GM23338 (cell line): ENCODE results near the gene HOXB3. TPM values are rescaled to one million over a fixed set of nuclear protein-coding genes. Genes with fewer than 3 reads are reported as not detected.
A peak's percentile ranks its signal among the peaks of the same experiment; 100 is the strongest.

Experiments
- ATAC-seq: fragments of 200-7000 bp; cut with Tn5 transposase; 3 replicates; pipeline ENCODE4 v1.9.1; 2020
- DNase-seq: peaks from one replicate; pipeline ENCODE4 v3.0.0-alpha.2; 2015; ENCODE audit warnings: low spot score
- H2AFZ ChIP-seq: fragments of 200-600 bp; sonication (generic); 2 replicates; pipeline ENCODE4 v1.8.0; 2016; ENCODE audit warnings: antibody characterized with exemption, mild to moderate bottlenecking, moderate library complexity
- H3F3A ChIP-seq: fragments of 200-600 bp; sonication (generic); replicated peaks from 2 replicates; pipeline ENCODE4 v1.8.0; 2017; ENCODE audit warnings: antibody characterized with exemption, mixed run types, low read depth
- H3K27ac ChIP-seq: fragments of 200-600 bp; sonication (generic); 2 replicates; pipeline ENCODE4 v1.6.1; 2016; ENCODE audit warnings: low read depth
- H3K27me3 ChIP-seq: fragments of 200-600 bp; sonication (generic); 2 replicates; pipeline ENCODE4 v1.8.0; 2016; ENCODE audit warnings: mild to moderate bottlenecking, mixed run types, moderate library complexity; ENCODE audit not compliant: insufficient read depth
- H3K36me3 ChIP-seq: fragments of 200-600 bp; sonication (generic); 2 replicates; pipeline ENCODE4 v1.8.0; 2016; ENCODE audit warnings: mild to moderate bottlenecking; ENCODE audit not compliant: insufficient read depth
- H3K4me1 ChIP-seq: fragments of 200-600 bp; sonication (generic); 2 replicates; pipeline ENCODE4 v1.8.0; 2016; ENCODE audit warnings: mild to moderate bottlenecking, moderate library complexity; ENCODE audit not compliant: insufficient read depth
- H3K4me2 ChIP-seq: fragments of 200-600 bp; sonication (generic); 2 replicates; pipeline ENCODE4 v1.7.1; 2017; ENCODE audit warnings: mixed run types
- H3K4me3 ChIP-seq: fragments of 200-600 bp; sonication (generic); 2 replicates; pipeline ENCODE4 v1.6.1; 2016; ENCODE audit warnings: mixed run types
- H3K79me2 ChIP-seq: fragments of 200-600 bp; sonication (generic); replicated peaks from 2 replicates; pipeline ENCODE4 v1.8.0; 2017; ENCODE audit warnings: mild to moderate bottlenecking; ENCODE audit not compliant: insufficient read depth
- H3K9me2 ChIP-seq: fragments of 200-600 bp; sonication (generic); 2 replicates; pipeline ENCODE4 v1.8.0; 2017; ENCODE audit not compliant: insufficient read depth
- H4K20me1 ChIP-seq: fragments of 200-600 bp; sonication (generic); replicated peaks from 2 replicates; pipeline ENCODE4 v1.8.0; 2017; ENCODE audit warnings: mild to moderate bottlenecking; ENCODE audit not compliant: insufficient read depth
- H3K27ac Mint-ChIP-seq: 2 replicates; pipeline ENCODE4 v1.8.0; 2020; ENCODE audit warnings: inconsistent platforms, mild to moderate bottlenecking, moderate library complexity, mixed read lengths
- H3K27me3 Mint-ChIP-seq: 3 replicates; pipeline ENCODE4 v1.8.0; 2022; ENCODE audit warnings: low read depth, mild to moderate bottlenecking, moderate library complexity, mixed read lengths, inconsistent platforms; ENCODE audit not compliant: insufficient read depth, poor library complexity
- H3K36me3 Mint-ChIP-seq: 3 replicates; pipeline ENCODE4 v1.8.0; 2021; ENCODE audit warnings: low read depth, mild to moderate bottlenecking, inconsistent platforms, moderate library complexity, mixed read lengths
- H3K4me1 Mint-ChIP-seq: 3 replicates; pipeline ENCODE4 v1.8.0; 2020; ENCODE audit warnings: mild to moderate bottlenecking, inconsistent platforms, mixed read lengths
- H3K4me3 Mint-ChIP-seq: 3 replicates; pipeline ENCODE4 v1.8.0; 2021; ENCODE audit warnings: moderate library complexity, mild to moderate bottlenecking, inconsistent platforms, mixed read lengths
- H3K9me3 Mint-ChIP-seq: 3 replicates; pipeline ENCODE4 v1.8.0; 2020; ENCODE audit warnings: moderate library complexity, mild to moderate bottlenecking, inconsistent platforms, mixed read lengths
- CREB1 ChIP-seq: fragments of 250-450 bp; sonication (Bioruptor Pico); IDR thresholded peaks from 2 replicates; pipeline ENCODE4 v1.5.0; 2020; ENCODE audit warnings: low read depth, mild to moderate bottlenecking, moderate library complexity
- EZH2 ChIP-seq: fragments of 200-600 bp; sonication (generic); IDR thresholded peaks from one replicate; pipeline ENCODE4 v1.8.0; 2017; ENCODE audit warnings: antibody characterized with exemption, mild to moderate bottlenecking, low read depth; ENCODE audit not compliant: unreplicated experiment
- EZH2phosphoT487 ChIP-seq: fragments of 200-600 bp; sonication (generic); IDR thresholded peaks from one replicate; pipeline ENCODE4 v1.8.1; 2018; ENCODE audit warnings: antibody characterized with exemption; ENCODE audit not compliant: unreplicated experiment
- JUNB ChIP-seq: IDR thresholded peaks from one replicate; pipeline ENCODE4 v1.6.1; 2016; ENCODE audit warnings: antibody characterized with exemption; ENCODE audit not compliant: unreplicated experiment
- ZNF114 ChIP-seq: fragments of 250-450 bp; sonication (Bioruptor Pico); IDR thresholded peaks from 2 replicates; pipeline ENCODE4 v1.5.0; 2020; ENCODE audit warnings: mild to moderate bottlenecking, moderate library complexity
- ZNF331 ChIP-seq: fragments of 250-450 bp; sonication (Bioruptor Pico); IDR thresholded peaks from 2 replicates; pipeline ENCODE4 v1.5.0; 2020; ENCODE audit warnings: low read depth, mild to moderate bottlenecking, moderate library complexity
- polyA plus RNA-seq: library from polyadenylated mRNA; unstranded; fragments of >200 nt; fragmentation: Nextera tagmentation; extraction: Ambion mirVana; gene quantifications from 2 replicates; pipeline ENCODE4 v1.2.1, GENCODE V29; 2016
- total RNA-seq: library from RNA; depleted of rRNA; stranded (reverse); fragments of >200 nt; shearing (Covaris generic); gene quantifications from 2 replicates; pipeline ENCODE4 v1.2.3, GENCODE V29; 2014
- TF ChIP-seq, protein P1 (sequence below), 2 experiments: fragments of 200-600 bp in 1 of 2; sonication (generic) in 1 of 2; conservative IDR thresholded peaks; 2 replicates each; pipeline versions ENCODE4 v1.5.1 to v1.6.1; 2016 to 2017; ENCODE audit warnings: antibody characterized with exemption in 2 of 2, low read depth in 2 of 2, mild to moderate bottlenecking in 2 of 2, moderate library complexity in 1 of 2
- TF ChIP-seq, protein P2 (sequence below): fragments of 250-450 bp; sonication (Bioruptor Pico); IDR thresholded peaks from 2 replicates; pipeline ENCODE4 v1.5.0; 2020; ENCODE audit warnings: mild to moderate bottlenecking, moderate library complexity
- TF ChIP-seq, protein P3 (sequence below): IDR thresholded peaks from 2 replicates; pipeline ENCODE4 v1.6.1; 2016; ENCODE audit warnings: antibody characterized with exemption

The HOXB3 gene
- total and polyA plus RNA-seq, 2 experiments from 2014 or later: 0.17 TPM; not detected in 1

DNA sequence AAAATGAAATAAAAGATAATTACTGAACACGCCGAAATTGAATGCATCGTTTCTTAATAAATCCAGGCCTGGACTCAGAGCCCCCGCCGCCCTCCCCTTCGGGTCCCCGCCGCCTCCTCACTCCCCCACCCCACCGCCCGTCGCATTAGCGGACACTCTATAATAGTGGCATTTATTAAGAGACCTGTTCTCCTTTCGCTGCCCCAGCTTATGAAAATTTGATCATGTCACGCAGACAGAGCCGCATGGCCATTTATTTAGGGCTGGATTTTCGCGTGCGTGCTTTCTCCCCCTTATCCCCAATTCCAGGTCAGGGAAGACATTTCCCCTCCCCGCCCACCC, 38.9 kb downstream of the HOXB3 start:
- H3K79me2 ChIP-seq: no peaks in the 10 kb centered on the region
- no peak for ATAC-seq
- H3K36me3 ChIP-seq: no peaks in the 10 kb centered on the region
- DNase-seq: no peak
- peak; percentile 38 for TF ChIP-seq EZH2
- TF ChIP-seq, protein P1, sequence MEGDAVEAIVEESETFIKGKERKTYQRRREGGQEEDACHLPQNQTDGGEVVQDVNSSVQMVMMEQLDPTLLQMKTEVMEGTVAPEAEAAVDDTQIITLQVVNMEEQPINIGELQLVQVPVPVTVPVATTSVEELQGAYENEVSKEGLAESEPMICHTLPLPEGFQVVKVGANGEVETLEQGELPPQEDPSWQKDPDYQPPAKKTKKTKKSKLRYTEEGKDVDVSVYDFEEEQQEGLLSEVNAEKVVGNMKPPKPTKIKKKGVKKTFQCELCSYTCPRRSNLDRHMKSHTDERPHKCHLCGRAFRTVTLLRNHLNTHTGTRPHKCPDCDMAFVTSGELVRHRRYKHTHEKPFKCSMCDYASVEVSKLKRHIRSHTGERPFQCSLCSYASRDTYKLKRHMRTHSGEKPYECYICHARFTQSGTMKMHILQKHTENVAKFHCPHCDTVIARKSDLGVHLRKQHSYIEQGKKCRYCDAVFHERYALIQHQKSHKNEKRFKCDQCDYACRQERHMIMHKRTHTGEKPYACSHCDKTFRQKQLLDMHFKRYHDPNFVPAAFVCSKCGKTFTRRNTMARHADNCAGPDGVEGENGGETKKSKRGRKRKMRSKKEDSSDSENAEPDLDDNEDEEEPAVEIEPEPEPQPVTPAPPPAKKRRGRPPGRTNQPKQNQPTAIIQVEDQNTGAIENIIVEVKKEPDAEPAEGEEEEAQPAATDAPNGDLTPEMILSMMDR (conservative IDR thresholded peaks at IDR 0.05; ENCODE audit: low read depth in 2 of 2): no peak
- H3K4me3 ChIP-seq: peak overlapping the region; percentile 43
- Mint-ChIP-seq H3K27me3 (peaks cover 99% of the 10 kb centered on the region), H3K36me3 (no peaks in the 10 kb centered on the region), H3K9me3 (no peaks in the 10 kb centered on the region; the same call in 2 of the 3 replicates), H3K27ac (no peak overlapping the region), H3K4me1 (peaks cover 57% of the 10 kb centered on the region), H3K4me3 (no peak overlapping the region; the same call in 2 of the 3 replicates)
- peaks cover 77% of the 10 kb centered on the region for H3K4me1 ChIP-seq
- peaks cover 21% of the 10 kb centered on the region for H4K20me1 ChIP-seq
- H3K27me3 ChIP-seq: peaks cover 100% of the 10 kb centered on the region
- no peaks in the 10 kb centered on the region for H3K9me2 ChIP-seq
- no peak overlapping the region for H2AFZ ChIP-seq
- H3K4me2 ChIP-seq: peak overlapping the region; percentile 67
- H3K27ac ChIP-seq: no peak overlapping the region
- peaks cover 27% of the 10 kb centered on the region for H3F3A ChIP-seq

DNA sequence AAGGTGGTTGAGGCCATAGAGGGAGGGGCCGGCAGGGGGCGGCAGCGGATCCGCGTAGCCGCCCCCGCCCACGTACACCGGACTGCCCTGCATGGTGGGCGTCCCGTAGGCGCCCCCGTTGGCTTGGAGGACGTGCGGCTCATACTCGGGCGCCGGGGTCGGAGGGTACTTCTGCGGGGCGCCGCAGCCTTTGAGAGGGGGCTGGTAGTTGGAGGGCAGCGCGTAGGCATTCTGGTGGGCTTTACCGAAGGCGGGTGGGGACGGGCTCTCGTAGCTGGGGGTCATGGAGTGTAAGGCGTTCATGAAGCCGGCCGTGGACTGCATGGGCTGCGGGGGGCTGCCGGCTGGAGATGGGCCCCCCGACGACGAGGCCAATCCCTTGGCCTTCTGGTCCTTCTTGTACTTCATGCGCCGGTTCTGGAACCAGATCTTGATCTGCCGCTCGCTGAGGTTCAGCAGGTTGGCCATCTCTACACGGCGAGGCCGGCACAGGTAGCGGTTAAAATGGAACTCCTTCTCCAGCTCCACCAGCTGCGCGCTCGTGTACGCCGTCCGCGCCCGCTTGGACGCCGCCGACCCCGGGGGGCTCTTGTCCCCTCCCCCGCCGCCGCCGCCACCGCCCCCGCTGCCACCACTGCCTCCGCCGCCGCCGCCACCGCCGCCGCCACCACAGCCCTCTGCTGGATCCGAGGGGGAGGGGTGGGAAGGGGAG, 39.4 kb downstream of the HOXB3 start:
- DNase-seq (peak; percentile 64), ATAC-seq (peak; percentile 5)
- H3K4me3 ChIP-seq: peak overlapping the region; percentile 43
- peaks cover 32% of the 10 kb centered on the region for H3F3A ChIP-seq
- H4K20me1 ChIP-seq: peaks cover 21% of the 10 kb centered on the region
- Mint-ChIP-seq H3K27ac (no peak overlapping the region), H3K27me3 (peaks cover 99% of the 10 kb centered on the region), H3K4me1 (peaks cover 60% of the 10 kb centered on the region), H3K4me3 (0 out of 3 replicates have a peak overlapping the region, but pooled peaks have one; percentile 36), H3K9me3 (no peaks in the 10 kb centered on the region; the same call in 2 of the 3 replicates), H3K36me3 (no peaks in the 10 kb centered on the region)
- H3K27ac ChIP-seq: no peak overlapping the region
- no peak overlapping the region for H2AFZ ChIP-seq
- H3K4me1 ChIP-seq: peaks cover 77% of the 10 kb centered on the region
- H3K9me2 ChIP-seq: no peaks in the 10 kb centered on the region
- H3K79me2 ChIP-seq: no peaks in the 10 kb centered on the region
- H3K4me2 ChIP-seq: peak overlapping the region; percentile 67
- no peaks in the 10 kb centered on the region for H3K36me3 ChIP-seq
- peaks cover 100% of the 10 kb centered on the region for H3K27me3 ChIP-seq
- TF ChIP-seq JUNB (no peak), CREB1 (no peak), EZH2phosphoT487 (no peak), ZNF114 (CRISPR knock-in tag) (no peak), ZNF331 (CRISPR knock-in tag) (no peak)
- TF ChIP-seq, protein P2, sequence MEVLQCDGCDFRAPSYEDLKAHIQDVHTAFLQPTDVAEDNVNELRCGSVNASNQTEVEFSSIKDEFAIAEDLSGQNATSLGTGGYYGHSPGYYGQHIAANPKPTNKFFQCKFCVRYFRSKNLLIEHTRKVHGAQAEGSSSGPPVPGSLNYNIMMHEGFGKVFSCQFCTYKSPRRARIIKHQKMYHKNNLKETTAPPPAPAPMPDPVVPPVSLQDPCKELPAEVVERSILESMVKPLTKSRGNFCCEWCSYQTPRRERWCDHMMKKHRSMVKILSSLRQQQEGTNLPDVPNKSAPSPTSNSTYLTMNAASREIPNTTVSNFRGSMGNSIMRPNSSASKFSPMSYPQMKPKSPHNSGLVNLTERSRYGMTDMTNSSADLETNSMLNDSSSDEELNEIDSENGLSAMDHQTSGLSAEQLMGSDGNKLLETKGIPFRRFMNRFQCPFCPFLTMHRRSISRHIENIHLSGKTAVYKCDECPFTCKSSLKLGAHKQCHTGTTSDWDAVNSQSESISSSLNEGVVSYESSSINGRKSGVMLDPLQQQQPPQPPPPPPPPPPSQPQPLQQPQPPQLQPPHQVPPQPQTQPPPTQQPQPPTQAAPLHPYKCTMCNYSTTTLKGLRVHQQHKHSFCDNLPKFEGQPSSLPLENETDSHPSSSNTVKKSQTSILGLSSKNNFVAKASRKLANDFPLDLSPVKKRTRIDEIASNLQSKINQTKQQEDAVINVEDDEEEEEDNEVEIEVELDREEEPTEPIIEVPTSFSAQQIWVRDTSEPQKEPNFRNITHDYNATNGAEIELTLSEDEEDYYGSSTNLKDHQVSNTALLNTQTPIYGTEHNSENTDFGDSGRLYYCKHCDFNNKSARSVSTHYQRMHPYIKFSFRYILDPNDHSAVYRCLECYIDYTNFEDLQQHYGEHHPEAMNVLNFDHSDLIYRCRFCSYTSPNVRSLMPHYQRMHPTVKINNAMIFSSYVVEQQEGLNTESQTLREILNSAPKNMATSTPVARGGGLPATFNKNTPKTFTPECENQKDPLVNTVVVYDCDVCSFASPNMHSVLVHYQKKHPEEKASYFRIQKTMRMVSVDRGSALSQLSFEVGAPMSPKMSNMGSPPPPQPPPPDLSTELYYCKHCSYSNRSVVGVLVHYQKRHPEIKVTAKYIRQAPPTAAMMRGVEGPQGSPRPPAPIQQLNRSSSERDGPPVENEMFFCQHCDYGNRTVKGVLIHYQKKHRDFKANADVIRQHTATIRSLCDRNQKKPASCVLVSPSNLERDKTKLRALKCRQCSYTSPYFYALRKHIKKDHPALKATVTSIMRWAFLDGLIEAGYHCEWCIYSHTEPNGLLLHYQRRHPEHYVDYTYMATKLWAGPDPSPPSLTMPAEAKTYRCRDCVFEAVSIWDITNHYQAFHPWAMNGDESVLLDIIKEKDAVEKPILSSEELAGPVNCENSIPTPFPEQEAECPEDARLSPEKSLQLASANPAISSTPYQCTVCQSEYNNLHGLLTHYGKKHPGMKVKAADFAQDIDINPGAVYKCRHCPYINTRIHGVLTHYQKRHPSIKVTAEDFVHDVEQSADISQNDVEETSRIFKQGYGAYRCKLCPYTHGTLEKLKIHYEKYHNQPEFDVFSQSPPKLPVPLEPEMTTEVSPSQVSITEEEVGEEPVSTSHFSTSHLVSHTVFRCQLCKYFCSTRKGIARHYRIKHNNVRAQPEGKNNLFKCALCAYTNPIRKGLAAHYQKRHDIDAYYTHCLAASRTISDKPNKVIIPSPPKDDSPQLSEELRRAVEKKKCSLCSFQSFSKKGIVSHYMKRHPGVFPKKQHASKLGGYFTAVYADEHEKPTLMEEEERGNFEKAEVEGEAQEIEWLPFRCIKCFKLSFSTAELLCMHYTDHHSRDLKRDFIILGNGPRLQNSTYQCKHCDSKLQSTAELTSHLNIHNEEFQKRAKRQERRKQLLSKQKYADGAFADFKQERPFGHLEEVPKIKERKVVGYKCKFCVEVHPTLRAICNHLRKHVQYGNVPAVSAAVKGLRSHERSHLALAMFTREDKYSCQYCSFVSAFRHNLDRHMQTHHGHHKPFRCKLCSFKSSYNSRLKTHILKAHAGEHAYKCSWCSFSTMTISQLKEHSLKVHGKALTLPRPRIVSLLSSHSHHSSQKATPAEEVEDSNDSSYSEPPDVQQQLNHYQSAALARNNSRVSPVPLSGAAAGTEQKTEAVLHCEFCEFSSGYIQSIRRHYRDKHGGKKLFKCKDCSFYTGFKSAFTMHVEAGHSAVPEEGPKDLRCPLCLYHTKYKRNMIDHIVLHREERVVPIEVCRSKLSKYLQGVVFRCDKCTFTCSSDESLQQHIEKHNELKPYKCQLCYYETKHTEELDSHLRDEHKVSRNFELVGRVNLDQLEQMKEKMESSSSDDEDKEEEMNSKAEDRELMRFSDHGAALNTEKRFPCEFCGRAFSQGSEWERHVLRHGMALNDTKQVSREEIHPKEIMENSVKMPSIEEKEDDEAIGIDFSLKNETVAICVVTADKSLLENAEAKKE (CRISPR knock-in tag): no peak
- TF ChIP-seq, protein P1 (conservative IDR thresholded peaks at IDR 0.05; ENCODE audit: low read depth in 2 of 2): peak; percentile 6 to 54; a peak in 3 of 4 replicates
- TF ChIP-seq, protein P3, sequence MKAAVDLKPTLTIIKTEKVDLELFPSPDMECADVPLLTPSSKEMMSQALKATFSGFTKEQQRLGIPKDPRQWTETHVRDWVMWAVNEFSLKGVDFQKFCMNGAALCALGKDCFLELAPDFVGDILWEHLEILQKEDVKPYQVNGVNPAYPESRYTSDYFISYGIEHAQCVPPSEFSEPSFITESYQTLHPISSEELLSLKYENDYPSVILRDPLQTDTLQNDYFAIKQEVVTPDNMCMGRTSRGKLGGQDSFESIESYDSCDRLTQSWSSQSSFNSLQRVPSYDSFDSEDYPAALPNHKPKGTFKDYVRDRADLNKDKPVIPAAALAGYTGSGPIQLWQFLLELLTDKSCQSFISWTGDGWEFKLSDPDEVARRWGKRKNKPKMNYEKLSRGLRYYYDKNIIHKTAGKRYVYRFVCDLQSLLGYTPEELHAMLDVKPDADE: no peak
